Astrocyte (in vitro differentiated cells and primary cell): ENCODE measurements around the gene NRGN.
A peak's percentile ranks its signal among the peaks of the same experiment; 100 is the strongest.

Source experiments
- CTCF ChIP-seq: IDR thresholded peaks from 2 replicates; pipeline ENCODE4 v1.5.1; 2011; ENCODE audit warnings: low read depth, mild to moderate bottlenecking, inconsistent platforms, low read length, moderate library complexity; ENCODE audit not compliant: insufficient read depth
- EZH2 ChIP-seq: IDR thresholded peaks from 2 replicates; pipeline ENCODE4 v1.6.1; 2012; ENCODE audit warnings: mild to moderate bottlenecking, low read length, inconsistent platforms; ENCODE audit not compliant: insufficient read depth

- TF ChIP-seq CTCF: no peak
- TF ChIP-seq EZH2: peak; percentile 97
These were observed 22.4 kb downstream of the NRGN start, which contains the start of gene ESAM for GRCh38 chr11:124762105-124762623.
